Measurements from ENCODE around the gene CACNB2.

- TF ChIP-seq, protein P1, sequence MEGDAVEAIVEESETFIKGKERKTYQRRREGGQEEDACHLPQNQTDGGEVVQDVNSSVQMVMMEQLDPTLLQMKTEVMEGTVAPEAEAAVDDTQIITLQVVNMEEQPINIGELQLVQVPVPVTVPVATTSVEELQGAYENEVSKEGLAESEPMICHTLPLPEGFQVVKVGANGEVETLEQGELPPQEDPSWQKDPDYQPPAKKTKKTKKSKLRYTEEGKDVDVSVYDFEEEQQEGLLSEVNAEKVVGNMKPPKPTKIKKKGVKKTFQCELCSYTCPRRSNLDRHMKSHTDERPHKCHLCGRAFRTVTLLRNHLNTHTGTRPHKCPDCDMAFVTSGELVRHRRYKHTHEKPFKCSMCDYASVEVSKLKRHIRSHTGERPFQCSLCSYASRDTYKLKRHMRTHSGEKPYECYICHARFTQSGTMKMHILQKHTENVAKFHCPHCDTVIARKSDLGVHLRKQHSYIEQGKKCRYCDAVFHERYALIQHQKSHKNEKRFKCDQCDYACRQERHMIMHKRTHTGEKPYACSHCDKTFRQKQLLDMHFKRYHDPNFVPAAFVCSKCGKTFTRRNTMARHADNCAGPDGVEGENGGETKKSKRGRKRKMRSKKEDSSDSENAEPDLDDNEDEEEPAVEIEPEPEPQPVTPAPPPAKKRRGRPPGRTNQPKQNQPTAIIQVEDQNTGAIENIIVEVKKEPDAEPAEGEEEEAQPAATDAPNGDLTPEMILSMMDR (conservative IDR thresholded peaks at IDR 0.05 in 1 of 2, IDR thresholded peaks at IDR 0.05 in 1 of 2; ENCODE audit: extremely low read depth in 1 of 2, insufficient read depth in 1 of 2, low read depth in 1 of 2, low read length in 2 of 2) = no peak
- no peak for TF ChIP-seq EZH2 (IDR thresholded peaks at IDR 0.05; ENCODE audit: borderline replicate concordance, low read length)
Observed at GRCh38 chr10:18178854-18179483, 38.7 kb downstream of the CACNB2 start.
